ENCODE results near the gene CYP2E1. TPM values are rescaled to one million over a fixed set of nuclear protein-coding genes. Genes with fewer than 3 reads are reported as not detected.
"Not testable (repeated sequence)": the region's sequence is repeated elsewhere in the genome, so short reads cannot be mapped to it uniquely, and the experiment has no call there.

Gene CYP2E1
- total RNA-seq, 4 donors from 2014 or later = 0.31 to 2.3 (median 1.3) TPM

- ATAC-seq (ENCODE audit: low FRiP score) (no peak), DNase-seq (ENCODE audit: low spot score) (no peak)
- TF ChIP-seq, protein P1, sequence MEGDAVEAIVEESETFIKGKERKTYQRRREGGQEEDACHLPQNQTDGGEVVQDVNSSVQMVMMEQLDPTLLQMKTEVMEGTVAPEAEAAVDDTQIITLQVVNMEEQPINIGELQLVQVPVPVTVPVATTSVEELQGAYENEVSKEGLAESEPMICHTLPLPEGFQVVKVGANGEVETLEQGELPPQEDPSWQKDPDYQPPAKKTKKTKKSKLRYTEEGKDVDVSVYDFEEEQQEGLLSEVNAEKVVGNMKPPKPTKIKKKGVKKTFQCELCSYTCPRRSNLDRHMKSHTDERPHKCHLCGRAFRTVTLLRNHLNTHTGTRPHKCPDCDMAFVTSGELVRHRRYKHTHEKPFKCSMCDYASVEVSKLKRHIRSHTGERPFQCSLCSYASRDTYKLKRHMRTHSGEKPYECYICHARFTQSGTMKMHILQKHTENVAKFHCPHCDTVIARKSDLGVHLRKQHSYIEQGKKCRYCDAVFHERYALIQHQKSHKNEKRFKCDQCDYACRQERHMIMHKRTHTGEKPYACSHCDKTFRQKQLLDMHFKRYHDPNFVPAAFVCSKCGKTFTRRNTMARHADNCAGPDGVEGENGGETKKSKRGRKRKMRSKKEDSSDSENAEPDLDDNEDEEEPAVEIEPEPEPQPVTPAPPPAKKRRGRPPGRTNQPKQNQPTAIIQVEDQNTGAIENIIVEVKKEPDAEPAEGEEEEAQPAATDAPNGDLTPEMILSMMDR (IDR thresholded peaks at IDR 0.05) = no peak
Observed at GRCh38 chr10:133564816-133565215, 37.7 kb downstream of the CYP2E1 start.

DNA sequence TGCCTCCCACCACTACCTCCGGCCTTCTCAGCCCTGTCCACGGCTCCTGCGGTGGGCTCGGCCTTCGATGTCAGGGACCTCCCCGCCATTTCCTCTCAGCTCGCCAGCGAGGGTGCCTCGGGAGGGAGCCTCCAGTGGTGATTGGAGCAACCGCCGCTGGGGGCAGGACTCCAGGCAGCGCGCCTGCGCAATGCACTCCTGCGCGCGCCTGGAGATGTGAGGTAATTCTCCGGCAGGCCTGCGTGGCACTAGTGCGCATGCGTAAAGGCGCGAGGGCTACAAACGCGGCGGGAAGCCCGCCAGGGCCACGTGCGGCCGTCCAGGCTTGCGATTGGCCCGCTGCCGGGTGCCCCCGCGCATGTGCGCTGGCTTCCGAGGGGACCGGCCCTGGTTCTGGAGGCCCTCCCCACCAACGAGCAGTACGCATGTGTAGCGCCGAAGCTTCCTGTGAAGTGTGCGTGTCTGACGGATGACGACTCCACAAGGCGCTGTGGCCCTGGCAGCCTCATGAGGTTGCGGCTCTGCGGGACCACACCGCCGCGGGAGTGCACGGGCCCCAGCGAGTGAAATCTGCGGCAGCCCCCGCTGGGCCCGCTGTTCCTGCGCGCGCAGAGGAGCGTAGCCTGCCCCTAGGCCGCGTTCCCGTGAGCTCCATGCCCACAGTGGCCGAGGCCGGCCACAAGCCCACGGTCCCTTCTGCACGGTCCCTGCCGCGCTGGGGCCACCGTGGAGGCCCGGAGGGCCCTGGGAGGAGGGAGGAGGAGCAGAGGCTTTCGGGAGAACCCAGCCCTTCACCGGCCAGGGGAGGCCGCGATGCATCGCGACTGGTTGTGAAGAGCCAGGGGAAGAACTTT lies 38.5 kb downstream of the CYP2E1 start, which contains the start of gene SYCE1:
Gene SYCE1, minus strand, starts transcription at position 143 of the 854 bp plus-strand sequence. Its CDS starts 54 bp downstream, at position 89.
- ATAC-seq (ENCODE audit: low FRiP score) (no peak), DNase-seq (ENCODE audit: low spot score) (no peak)
- TF ChIP-seq, protein P1 (IDR thresholded peaks at IDR 0.05) = no peak

DNA sequence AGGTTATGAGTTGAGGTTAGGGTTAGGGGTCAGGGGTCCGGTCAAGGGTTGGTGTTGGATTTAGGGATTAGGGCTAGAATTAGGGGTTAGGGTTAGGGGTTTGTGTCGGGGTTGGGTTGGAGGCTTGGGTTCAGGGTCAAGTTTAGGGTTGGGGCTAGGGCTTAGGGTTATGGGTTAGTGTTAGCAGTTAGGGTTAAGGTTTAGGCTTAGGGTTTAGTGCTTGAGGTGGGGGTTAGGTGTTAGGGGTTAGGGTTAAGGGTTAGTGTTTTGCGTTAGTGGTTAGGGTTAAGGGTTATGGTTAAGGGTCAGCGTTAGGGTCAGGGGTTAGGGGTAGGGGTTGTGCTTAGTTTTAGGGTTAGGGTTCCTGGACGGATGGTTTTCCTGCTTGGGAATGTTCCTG lies 40.0 kb downstream of the CYP2E1 start:
- TF ChIP-seq, protein P1 (IDR thresholded peaks at IDR 0.05) = no peak
- no peak for ATAC-seq (ENCODE audit: low FRiP score)
- DNase-seq (ENCODE audit: low spot score) = no peak

- DNase-seq (ENCODE audit: low spot score) (no peak), ATAC-seq (ENCODE audit: low FRiP score) (no peak)
- TF ChIP-seq, protein P1 (IDR thresholded peaks at IDR 0.05) = no peak
Observed at GRCh38 chr10:133567609-133568286, 40.6 kb downstream of the CYP2E1 start.

- no peak for ATAC-seq (ENCODE audit: low FRiP score)
- DNase-seq (ENCODE audit: low spot score) = no peak
- TF ChIP-seq, protein P1 (IDR thresholded peaks at IDR 0.05) = no peak
Observed at GRCh38 chr10:133568287-133568614, 41.1 kb downstream of the CYP2E1 start.

DNA sequence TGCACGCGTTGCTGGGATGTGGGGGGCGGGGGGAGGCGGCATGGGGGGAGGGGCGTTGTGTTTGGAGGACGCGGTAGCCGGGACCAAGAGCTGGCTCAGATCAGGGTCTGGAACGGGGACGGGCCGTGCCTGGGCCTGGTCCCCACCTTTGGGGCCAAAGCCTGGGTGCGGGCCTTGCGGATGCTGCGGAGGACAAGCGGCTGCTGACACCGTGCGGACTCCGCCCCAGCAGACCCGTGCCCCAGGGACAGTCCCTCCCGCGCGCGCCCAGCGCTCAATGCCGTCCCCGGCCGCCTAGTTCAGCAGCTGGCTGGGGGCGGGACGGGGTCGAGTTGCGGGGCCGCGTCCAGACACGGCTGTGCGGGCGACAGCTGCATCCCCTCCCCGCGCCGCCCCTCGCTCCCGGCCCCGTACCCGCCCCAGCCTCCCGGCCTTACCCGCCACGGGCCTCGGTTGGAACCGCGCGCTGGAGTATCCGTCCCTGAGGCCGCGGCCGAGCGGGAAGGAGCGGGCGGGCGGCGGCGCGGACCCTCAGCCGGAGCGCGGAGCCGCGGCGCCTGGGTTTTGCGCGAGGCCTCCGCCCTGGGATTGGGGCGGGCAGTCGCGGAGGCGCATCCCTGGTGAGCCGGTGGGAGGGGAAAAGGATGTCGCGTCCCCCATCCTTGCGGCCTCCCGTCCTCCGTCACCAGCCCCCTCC lies 41.8 kb downstream of the CYP2E1 start:
- DNase-seq (ENCODE audit: low spot score); ATAC-seq (ENCODE audit: low FRiP score): not testable (repeated sequence)

GRCh38 chr10:133569801-133570200 lies 42.6 kb downstream of the CYP2E1 start:
- DNase-seq (ENCODE audit: low spot score); ATAC-seq (ENCODE audit: low FRiP score): not testable (repeated sequence)

GRCh38 chr10:133572055-133572454 lies 44.9 kb downstream of the CYP2E1 start:
- DNase-seq (ENCODE audit: low spot score) = not testable (repeated sequence)

GRCh38 chr10:133573460-133573859 lies 46.3 kb downstream of the CYP2E1 start:
- not testable (repeated sequence) for ATAC-seq (ENCODE audit: low FRiP score); DNase-seq (ENCODE audit: low spot score)

More at GRCh38 chr10:133572055-133572454, 44.9 kb downstream of the CYP2E1 start:
- not testable (repeated sequence) for ATAC-seq (ENCODE audit: low FRiP score)

DNA sequence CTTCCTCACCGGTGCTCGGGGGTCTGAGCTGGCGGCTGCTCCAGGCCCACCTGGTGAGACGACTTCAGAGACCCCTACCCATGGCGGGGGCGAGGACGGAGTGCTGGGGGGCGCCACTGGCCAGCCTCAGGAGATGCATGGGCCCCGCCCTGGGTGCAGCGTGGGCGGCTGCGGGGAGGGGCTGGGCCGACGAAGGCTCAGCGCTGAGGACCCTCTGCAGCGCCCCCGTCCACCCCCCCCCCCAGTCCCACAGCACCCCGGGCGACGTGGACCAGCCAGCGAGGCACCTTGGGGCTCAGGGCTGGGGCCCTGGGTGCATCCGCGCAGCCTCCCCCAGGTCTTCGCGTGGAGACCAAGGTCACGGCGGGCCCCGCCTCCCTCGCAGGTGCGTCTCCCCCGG lies 49.9 kb downstream of the CYP2E1 start:
- ATAC-seq (ENCODE audit: low FRiP score); DNase-seq (ENCODE audit: low spot score): not testable (repeated sequence)

All from omental fat pad (tissue), 4 donors.